ENCODE results near the gene IL17C.
"Not testable (repeated sequence)": the region's sequence is repeated elsewhere in the genome, so short reads cannot be mapped to it uniquely, and the experiment has no call there.

Gene IL17C

DNA sequence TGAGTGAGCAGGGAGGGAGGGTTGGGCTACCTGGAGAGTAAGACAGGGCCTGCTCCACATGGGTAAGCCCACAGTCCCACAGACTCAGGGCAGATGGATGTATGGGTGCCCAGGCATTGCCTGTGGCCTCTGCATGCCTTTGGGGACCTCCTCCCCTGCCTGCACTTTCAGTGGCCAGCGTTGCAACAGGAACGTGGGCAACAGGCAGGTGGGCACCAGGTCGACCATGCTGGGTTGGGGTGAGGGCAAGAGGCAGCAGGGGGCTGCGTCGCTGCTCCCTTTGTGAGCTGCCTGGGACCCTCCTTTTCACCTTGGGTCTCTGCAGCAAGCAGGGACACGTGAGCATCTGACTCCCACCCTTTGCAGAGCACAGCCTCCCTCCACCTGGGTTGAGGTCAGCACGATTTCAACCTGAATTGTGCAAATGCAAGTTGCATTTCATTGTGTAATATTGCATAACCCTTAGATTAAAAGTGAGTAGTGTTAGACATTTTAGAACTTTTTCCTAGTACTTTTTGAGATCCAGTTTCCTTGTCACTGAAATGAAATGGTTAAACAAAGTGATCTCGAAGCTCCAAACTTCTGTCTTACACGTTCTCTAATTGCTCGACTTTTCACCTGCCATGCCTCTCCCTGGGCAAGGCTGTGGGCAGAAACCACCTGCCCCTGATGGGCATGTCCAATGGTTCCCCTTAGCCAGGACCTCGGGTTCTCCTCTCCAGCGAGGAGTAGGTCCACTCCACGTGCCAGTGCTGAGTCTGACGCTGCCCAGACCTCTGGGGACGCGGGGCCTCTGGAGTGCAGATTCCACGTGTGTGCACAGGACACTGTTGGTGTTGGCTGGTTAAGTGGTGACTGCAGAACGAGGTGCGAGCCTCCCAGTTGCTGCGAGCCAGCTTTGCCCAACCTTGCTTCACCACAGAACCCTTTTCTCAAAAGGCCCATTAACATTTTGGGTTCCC lies 32.9 kb upstream of the IL17C start:
- no peak overlapping the region for H3K27ac ChIP-seq (ENCODE audit: low read length)
- TF ChIP-seq CTCF (IDR thresholded peaks at IDR 0.05; ENCODE audit: low read depth, low read length), result no peak
- TF ChIP-seq EZH2phosphoT487 (IDR thresholded peaks at IDR 0.05; ENCODE audit: low read depth), result no peak
- H3K27me3 ChIP-seq (ENCODE audit: low read depth, low read length), result no peaks in the 10 kb centered on the region
- H4K20me1 ChIP-seq (ENCODE audit: insufficient read depth, low read length), result peaks cover 16% of the 10 kb centered on the region
- no peak overlapping the region for H3K9ac ChIP-seq (ENCODE audit: low read length)
- H3K4me2 ChIP-seq (ENCODE audit: low read length), result no peak overlapping the region
- H3K79me2 ChIP-seq (ENCODE audit: low read length), result no peaks in the 10 kb centered on the region
- H3K4me1 ChIP-seq (ENCODE audit: low read length), result peaks cover 13% of the 10 kb centered on the region
- H3K4me3 ChIP-seq (ENCODE audit: low read length), result no peak overlapping the region
- H3K36me3 ChIP-seq (replicated peaks; ENCODE audit: low read depth, low read length), result peaks cover 33% of the 10 kb centered on the region
- no peak overlapping the region for H2AFZ ChIP-seq (ENCODE audit: low read depth, low read length)
- no peaks in the 10 kb centered on the region for H3K9me3 ChIP-seq (ENCODE audit: insufficient read depth, low read length)

DNA sequence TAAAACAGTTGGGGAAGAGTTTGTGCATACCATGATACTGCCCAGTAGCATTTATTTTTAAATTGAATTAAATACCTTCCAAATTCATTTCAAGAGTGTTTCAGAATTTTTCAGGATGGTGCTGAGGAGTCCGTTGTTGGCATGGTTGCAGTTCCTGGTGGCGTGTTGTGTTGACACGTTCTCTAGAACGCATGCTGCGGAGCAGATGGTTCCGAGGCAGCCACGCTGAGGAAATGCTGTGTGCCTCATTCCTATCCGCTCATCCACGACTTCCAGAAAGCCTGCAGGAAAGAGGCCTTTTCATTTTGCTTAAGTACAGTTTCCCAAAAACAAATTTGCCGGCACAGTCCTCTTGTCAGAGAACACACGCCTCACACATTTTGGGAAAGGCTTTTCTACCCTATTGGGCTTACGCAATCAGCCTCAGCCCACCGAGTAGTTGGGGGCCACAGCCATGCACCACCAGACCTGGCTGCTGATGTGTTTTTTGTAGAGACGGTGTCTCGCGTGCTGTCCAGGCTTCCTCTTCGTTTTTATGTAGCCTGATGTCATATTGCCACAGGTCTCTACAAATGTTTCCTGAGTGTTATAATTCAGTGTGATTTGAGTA lies 32.1 kb upstream of the IL17C start:
- Histone ChIP-seq H3K9ac (ENCODE audit: low read length) (no peak overlapping the region), H3K36me3 (replicated peaks; ENCODE audit: low read depth, low read length) (peaks cover 33% of the 10 kb centered on the region), H3K79me2 (ENCODE audit: low read length) (no peaks in the 10 kb centered on the region), H3K4me1 (ENCODE audit: low read length) (peaks cover 13% of the 10 kb centered on the region), H4K20me1 (ENCODE audit: insufficient read depth, low read length) (peaks cover 16% of the 10 kb centered on the region), H3K27ac (ENCODE audit: low read length) (no peak overlapping the region), H3K4me2 (ENCODE audit: low read length) (no peak overlapping the region), H3K9me3 (ENCODE audit: insufficient read depth, low read length) (no peaks in the 10 kb centered on the region), H2AFZ (ENCODE audit: low read depth, low read length) (no peak overlapping the region), H3K27me3 (ENCODE audit: low read depth, low read length) (no peaks in the 10 kb centered on the region), H3K4me3 (ENCODE audit: low read length) (no peak overlapping the region)
- TF ChIP-seq EZH2phosphoT487 (IDR thresholded peaks at IDR 0.05; ENCODE audit: low read depth) (no peak), CTCF (IDR thresholded peaks at IDR 0.05; ENCODE audit: low read depth, low read length) (no peak)

DNA sequence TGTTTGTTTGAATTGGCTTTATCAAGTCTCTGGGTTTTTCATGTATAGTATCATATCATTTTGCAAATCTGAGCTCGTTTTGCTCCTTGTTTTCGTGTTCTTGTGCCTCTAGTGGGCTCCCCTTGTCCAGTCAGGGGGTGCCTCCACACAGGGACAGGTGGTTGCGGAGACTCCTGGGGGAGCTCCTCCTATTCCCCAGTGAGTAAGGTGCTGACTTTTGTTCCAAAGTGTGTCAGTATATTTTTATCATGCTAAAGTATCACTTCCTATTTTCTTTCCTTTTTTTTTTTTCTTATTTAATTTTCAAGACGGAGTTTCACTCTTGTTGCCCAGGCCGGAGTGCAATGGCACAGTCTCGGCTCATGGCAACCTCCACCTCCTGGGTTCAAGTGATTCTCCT lies 30.3 kb upstream of the IL17C start:
- no peaks in the 10 kb centered on the region for H3K79me2 ChIP-seq (ENCODE audit: low read length)
- H3K9me3 ChIP-seq (ENCODE audit: insufficient read depth, low read length), result no peaks in the 10 kb centered on the region
- H2AFZ ChIP-seq (ENCODE audit: low read depth, low read length), result no peak overlapping the region
- peak overlapping the region; percentile 19; the same call in 1 of the 2 replicates for H3K27ac ChIP-seq (ENCODE audit: low read length)
- H3K4me3 ChIP-seq (ENCODE audit: low read length), result peak overlapping the region; percentile 24; the same call in 1 of the 2 replicates
- H3K4me2 ChIP-seq (ENCODE audit: low read length), result peak overlapping the region; percentile 53
- H3K4me1 ChIP-seq (ENCODE audit: low read length), result peaks cover 13% of the 10 kb centered on the region
- H3K9ac ChIP-seq (ENCODE audit: low read length), result no peak overlapping the region
- H3K27me3 ChIP-seq (ENCODE audit: low read depth, low read length), result no peaks in the 10 kb centered on the region
- TF ChIP-seq CTCF (IDR thresholded peaks at IDR 0.05; ENCODE audit: low read depth, low read length) (no peak), EZH2phosphoT487 (IDR thresholded peaks at IDR 0.05; ENCODE audit: low read depth) (no peak)
- H3K36me3 ChIP-seq (replicated peaks; ENCODE audit: low read depth, low read length), result peaks cover 27% of the 10 kb centered on the region
- H4K20me1 ChIP-seq (ENCODE audit: insufficient read depth, low read length), result peaks cover 16% of the 10 kb centered on the region

- H3K9me3 ChIP-seq (ENCODE audit: insufficient read depth, low read length); H3K4me3 ChIP-seq (ENCODE audit: low read length); H3K9ac ChIP-seq (ENCODE audit: low read length); H3K27me3 ChIP-seq (ENCODE audit: low read depth, low read length); H2AFZ ChIP-seq (ENCODE audit: low read depth, low read length); H3K4me2 ChIP-seq (ENCODE audit: low read length); H3K79me2 ChIP-seq (ENCODE audit: low read length); H3K27ac ChIP-seq (ENCODE audit: low read length): not testable (repeated sequence)
- peaks cover 24% of the 10 kb centered on the region for H4K20me1 ChIP-seq (ENCODE audit: insufficient read depth, low read length)
- peaks cover 13% of the 10 kb centered on the region for H3K4me1 ChIP-seq (ENCODE audit: low read length)
- peaks cover 37% of the 10 kb centered on the region for H3K36me3 ChIP-seq (replicated peaks; ENCODE audit: low read depth, low read length)
Measured at GRCh38 chr16:88609426-88609825, 28.9 kb upstream of the IL17C start.
